ENCODE results near the gene TOP3B. TPM values are rescaled to one million over a fixed set of nuclear protein-coding genes. Genes with fewer than 3 reads are reported as not detected.

TOP3B gene
- total and polyA plus RNA-seq, 9 of the 15 experiments (the other 6 are each of a cell fraction or from before 2014, with no cell fraction given) = 3.0 to 188 (median 112) TPM

DNA sequence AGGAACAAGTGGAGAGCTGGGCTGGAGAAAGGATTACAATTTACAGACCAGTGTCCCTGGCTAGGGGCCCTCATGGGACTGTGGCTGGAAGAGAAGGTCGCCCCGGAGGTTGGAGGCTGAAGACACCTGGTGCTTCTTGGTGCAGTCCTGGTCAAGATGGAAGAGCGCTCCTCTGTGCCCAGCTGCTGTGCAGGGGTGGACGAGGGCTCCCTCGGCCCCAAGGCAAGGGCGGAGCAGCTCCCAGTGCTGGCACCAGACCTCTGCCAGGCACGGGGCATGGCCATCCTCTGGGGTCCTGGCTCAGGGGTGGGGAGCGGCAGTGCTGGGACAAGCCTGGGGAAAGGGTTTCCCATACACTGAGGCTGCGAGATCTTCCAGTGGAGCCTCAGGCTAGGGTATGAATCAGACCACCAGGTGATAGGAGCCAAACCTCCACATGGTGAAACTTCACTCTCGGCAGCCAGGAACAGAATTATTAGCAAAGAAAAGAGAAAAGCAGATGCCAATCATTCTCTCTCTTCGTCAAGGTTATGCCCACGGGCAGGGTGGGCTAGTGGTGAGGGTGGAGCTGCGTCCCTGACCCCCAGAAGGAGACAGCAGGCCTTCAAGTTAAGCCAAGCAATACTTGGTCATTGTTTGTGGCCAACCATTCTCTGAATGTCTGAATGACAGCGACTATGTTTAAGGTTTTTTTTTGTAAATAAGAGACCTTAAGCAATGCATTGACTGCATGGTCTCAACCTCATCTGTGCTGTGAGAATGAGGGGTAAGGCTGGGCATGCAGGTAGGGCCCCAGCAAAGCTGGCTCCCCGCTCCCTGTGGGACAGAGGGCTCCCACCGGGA is 62.0 kb downstream of the TOP3B start (continued):
- TF ChIP-seq, protein P1, sequence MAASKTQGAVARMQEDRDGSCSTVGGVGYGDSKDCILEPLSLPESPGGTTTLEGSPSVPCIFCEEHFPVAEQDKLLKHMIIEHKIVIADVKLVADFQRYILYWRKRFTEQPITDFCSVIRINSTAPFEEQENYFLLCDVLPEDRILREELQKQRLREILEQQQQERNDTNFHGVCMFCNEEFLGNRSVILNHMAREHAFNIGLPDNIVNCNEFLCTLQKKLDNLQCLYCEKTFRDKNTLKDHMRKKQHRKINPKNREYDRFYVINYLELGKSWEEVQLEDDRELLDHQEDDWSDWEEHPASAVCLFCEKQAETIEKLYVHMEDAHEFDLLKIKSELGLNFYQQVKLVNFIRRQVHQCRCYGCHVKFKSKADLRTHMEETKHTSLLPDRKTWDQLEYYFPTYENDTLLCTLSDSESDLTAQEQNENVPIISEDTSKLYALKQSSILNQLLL (CRISPR knock-in tag; IDR thresholded peaks at IDR 0.05; ENCODE audit: borderline replicate concordance) = 0 out of 2 replicates have a peak, but pooled peaks have one; percentile 61
- TF ChIP-seq ARID1B (IDR thresholded peaks at IDR 0.05) = no peak
- no peak for TF ChIP-seq CBX8 (IDR thresholded peaks at IDR 0.05; ENCODE audit: borderline replicate concordance, extremely low read depth, low read depth, low read length, poor library complexity, severe bottlenecking)
- no peak for TF ChIP-seq RBM17 (IDR thresholded peaks at IDR 0.05; ENCODE audit: borderline replicate concordance, low read depth, low read length)
- TF ChIP-seq, protein P2, sequence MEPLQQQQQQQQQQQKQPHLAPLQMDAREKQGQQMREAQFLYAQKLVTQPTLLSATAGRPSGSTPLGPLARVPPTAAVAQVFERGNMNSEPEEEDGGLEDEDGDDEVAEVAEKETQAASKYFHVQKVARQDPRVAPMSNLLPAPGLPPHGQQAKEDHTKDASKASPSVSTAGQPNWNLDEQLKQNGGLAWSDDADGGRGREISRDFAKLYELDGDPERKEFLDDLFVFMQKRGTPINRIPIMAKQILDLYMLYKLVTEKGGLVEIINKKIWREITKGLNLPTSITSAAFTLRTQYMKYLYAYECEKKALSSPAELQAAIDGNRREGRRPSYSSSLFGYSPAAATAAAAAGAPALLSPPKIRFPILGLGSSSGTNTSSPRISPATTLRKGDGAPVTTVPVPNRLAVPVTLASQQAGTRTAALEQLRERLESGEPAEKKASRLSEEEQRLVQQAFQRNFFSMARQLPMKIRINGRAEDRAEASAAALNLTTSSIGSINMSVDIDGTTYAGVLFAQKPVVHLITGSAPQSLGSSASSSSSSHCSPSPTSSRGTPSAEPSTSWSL (CRISPR knock-in tag; IDR thresholded peaks at IDR 0.05; ENCODE audit: borderline replicate concordance) = peak; percentile 82; the same call in 1 of the 2 replicates
- TF ChIP-seq, protein P3, sequence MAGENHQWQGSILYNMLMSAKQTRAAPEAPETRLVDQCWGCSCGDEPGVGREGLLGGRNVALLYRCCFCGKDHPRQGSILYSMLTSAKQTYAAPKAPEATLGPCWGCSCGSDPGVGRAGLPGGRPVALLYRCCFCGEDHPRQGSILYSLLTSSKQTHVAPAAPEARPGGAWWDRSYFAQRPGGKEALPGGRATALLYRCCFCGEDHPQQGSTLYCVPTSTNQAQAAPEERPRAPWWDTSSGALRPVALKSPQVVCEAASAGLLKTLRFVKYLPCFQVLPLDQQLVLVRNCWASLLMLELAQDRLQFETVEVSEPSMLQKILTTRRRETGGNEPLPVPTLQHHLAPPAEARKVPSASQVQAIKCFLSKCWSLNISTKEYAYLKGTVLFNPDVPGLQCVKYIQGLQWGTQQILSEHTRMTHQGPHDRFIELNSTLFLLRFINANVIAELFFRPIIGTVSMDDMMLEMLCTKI (IDR thresholded peaks at IDR 0.05; ENCODE audit: partially characterized antibody) = no peak
- TF ChIP-seq, protein P4, sequence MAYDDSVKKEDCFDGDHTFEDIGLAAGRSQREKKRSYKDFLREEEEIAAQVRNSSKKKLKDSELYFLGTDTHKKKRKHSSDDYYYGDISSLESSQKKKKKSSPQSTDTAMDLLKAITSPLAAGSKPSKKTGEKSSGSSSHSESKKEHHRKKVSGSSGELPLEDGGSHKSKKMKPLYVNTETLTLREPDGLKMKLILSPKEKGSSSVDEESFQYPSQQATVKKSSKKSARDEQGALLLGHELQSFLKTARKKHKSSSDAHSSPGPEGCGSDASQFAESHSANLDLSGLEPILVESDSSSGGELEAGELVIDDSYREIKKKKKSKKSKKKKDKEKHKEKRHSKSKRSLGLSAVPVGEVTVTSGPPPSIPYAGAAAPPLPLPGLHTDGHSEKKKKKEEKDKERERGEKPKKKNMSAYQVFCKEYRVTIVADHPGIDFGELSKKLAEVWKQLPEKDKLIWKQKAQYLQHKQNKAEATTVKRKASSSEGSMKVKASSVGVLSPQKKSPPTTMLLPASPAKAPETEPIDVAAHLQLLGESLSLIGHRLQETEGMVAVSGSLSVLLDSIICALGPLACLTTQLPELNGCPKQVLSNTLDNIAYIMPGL (CRISPR knock-in tag; IDR thresholded peaks at IDR 0.05) = peak; percentile 41; the same call in 1 of the 2 replicates
- no peak for TF ChIP-seq ZNF57 (CRISPR knock-in tag; IDR thresholded peaks at IDR 0.05)
- TF ChIP-seq, protein P5, sequence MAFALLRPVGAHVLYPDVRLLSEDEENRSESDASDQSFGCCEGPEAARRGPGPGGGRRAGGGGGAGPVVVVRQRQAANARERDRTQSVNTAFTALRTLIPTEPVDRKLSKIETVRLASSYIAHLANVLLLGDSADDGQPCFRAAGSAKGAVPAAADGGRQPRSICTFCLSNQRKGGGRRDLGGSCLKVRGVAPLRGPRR (CRISPR knock-in tag; IDR thresholded peaks at IDR 0.05) = 0 out of 2 replicates have a peak, but pooled peaks have one; percentile 69
- TF ChIP-seq KAT8 (IDR thresholded peaks at IDR 0.05; ENCODE audit: low read depth) = no peak
- no peak for TF ChIP-seq HNRNPL (IDR thresholded peaks at IDR 0.05; ENCODE audit: low read depth, low read length)
- TF ChIP-seq, protein P6, sequence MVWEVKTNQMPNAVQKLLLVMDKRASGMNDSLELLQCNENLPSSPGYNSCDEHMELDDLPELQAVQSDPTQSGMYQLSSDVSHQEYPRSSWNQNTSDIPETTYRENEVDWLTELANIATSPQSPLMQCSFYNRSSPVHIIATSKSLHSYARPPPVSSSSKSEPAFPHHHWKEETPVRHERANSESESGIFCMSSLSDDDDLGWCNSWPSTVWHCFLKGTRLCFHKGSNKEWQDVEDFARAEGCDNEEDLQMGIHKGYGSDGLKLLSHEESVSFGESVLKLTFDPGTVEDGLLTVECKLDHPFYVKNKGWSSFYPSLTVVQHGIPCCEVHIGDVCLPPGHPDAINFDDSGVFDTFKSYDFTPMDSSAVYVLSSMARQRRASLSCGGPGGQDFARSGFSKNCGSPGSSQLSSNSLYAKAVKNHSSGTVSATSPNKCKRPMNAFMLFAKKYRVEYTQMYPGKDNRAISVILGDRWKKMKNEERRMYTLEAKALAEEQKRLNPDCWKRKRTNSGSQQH (CRISPR knock-in tag; IDR thresholded peaks at IDR 0.05) = no peak; the same call in 1 of the 2 replicates
- 0 out of 2 replicates have a peak, but pooled peaks have one; percentile 40 for TF ChIP-seq ZNF184 (CRISPR knock-in tag; IDR thresholded peaks at IDR 0.05)
- TF ChIP-seq, protein P7, sequence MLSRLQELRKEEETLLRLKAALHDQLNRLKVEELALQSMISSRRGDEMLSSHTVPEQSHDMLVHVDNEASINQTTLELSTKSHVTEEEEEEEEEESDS (CRISPR knock-in tag; IDR thresholded peaks at IDR 0.05) = no peak
- no peak for TF ChIP-seq ZNF507 (tag; conservative IDR thresholded peaks at IDR 0.05)
- no peak for TF ChIP-seq CTBP1 (IDR thresholded peaks at IDR 0.05; ENCODE audit: borderline replicate concordance)
- TF ChIP-seq KDM2B (CRISPR knock-in tag; IDR thresholded peaks at IDR 0.05) = no peak
